ENCODE measurements around the gene PCDHB6.
A peak's percentile ranks its signal among the peaks of the same experiment; 100 is the strongest.
"Not testable (repeated sequence)": the region's sequence is repeated elsewhere in the genome, so short reads cannot be mapped to it uniquely, and the experiment has no call there.

The PCDHB6 gene

DNA sequence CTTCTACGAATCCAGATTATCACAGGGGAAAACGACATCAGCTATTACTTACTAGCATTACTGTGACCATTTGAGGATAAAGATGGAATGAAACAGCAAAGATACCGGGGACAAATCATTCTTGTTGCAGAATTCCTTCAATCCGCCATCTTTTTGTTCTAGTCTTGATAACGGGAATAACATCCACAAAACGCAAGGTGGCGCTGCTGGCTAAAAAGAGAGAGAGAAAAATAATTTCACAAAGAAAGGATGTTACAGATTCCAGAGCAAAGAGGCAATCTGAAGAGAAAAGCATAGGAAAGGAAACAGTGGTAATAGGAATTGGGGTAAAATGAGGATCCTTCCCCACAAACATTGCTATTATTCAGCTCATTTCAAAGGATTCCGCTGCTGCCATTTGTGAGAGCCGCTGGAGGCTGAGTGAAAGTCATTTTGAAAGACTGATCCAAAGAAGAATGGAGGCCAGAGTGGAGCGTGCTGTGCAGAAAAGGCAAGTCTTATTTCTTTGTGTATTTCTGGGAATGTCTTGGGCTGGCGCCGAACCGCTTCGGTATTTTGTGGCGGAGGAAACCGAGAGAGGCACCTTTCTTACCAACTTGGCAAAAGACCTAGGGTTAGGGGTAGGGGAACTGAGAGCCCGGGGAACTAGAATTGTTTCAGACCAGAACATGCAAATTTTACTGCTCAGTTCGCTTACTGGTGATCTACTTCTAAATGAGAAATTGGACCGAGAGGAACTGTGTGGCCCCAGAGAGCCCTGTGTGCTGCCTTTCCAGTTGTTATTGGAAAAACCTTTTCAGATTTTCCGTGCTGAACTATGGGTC lies 22.7 kb downstream of the PCDHB6 start, which contains the start of gene PCDHB7:
PCDHB7 (plus strand) TSS at position 264 of the 824 bp plus-strand sequence; CDS start at position 456, 192 bp downstream.
- H3K9me2 ChIP-seq (replicated peaks; ENCODE audit: insufficient read depth, low read length) = no peaks in the 10 kb centered on the region
- peak within 1 kb of the TSS; percentile 52 for H3K4me3 ChIP-seq (ENCODE audit: low read length)
- H3K4me2 ChIP-seq (ENCODE audit: low read depth, low read length) = peak within 1 kb of the TSS; percentile 56
- no peak within 1 kb of the TSS for H3K27ac ChIP-seq (ENCODE audit: low read length)
- H3K9ac ChIP-seq (ENCODE audit: low read length) = no peak within 1 kb of the TSS
- TF ChIP-seq, protein P1, sequence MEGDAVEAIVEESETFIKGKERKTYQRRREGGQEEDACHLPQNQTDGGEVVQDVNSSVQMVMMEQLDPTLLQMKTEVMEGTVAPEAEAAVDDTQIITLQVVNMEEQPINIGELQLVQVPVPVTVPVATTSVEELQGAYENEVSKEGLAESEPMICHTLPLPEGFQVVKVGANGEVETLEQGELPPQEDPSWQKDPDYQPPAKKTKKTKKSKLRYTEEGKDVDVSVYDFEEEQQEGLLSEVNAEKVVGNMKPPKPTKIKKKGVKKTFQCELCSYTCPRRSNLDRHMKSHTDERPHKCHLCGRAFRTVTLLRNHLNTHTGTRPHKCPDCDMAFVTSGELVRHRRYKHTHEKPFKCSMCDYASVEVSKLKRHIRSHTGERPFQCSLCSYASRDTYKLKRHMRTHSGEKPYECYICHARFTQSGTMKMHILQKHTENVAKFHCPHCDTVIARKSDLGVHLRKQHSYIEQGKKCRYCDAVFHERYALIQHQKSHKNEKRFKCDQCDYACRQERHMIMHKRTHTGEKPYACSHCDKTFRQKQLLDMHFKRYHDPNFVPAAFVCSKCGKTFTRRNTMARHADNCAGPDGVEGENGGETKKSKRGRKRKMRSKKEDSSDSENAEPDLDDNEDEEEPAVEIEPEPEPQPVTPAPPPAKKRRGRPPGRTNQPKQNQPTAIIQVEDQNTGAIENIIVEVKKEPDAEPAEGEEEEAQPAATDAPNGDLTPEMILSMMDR (IDR thresholded peaks at IDR 0.05; ENCODE audit: low read length) = peak; percentile 83
- no peak for TF ChIP-seq EZH2 (optimal IDR thresholded peaks at IDR 0.05; ENCODE audit: low read depth, low read length)
- TF ChIP-seq EZH2phosphoT487 (IDR thresholded peaks at IDR 0.05; ENCODE audit: low read length) = no peak
- peak within 1 kb of the TSS; percentile 67 for H2AFZ ChIP-seq (ENCODE audit: low read length)
- no peaks in the 10 kb centered on the region; the same call in 1 of the 2 replicates for H3K27me3 ChIP-seq (replicated peaks; ENCODE audit: insufficient read depth, low read length)
- H3K79me2 ChIP-seq (ENCODE audit: low read length) = no peaks in the 10 kb centered on the region
- H3F3A ChIP-seq (ENCODE audit: insufficient read depth, low read length) = no peaks in the 10 kb centered on the region
- no peaks in the 10 kb centered on the region for H3K9me3 ChIP-seq (replicated peaks; ENCODE audit: insufficient read depth, low read length)
- H4K20me1 ChIP-seq (ENCODE audit: insufficient read depth, low read length) = no peaks in the 10 kb centered on the region
- peak; percentile 49 for DNase-seq
- no peaks in the 10 kb centered on the region for H3K36me3 ChIP-seq (replicated peaks; ENCODE audit: insufficient read depth, low read length)
- no peaks in the 10 kb centered on the region for H3K4me1 ChIP-seq (ENCODE audit: low read length)

DNA sequence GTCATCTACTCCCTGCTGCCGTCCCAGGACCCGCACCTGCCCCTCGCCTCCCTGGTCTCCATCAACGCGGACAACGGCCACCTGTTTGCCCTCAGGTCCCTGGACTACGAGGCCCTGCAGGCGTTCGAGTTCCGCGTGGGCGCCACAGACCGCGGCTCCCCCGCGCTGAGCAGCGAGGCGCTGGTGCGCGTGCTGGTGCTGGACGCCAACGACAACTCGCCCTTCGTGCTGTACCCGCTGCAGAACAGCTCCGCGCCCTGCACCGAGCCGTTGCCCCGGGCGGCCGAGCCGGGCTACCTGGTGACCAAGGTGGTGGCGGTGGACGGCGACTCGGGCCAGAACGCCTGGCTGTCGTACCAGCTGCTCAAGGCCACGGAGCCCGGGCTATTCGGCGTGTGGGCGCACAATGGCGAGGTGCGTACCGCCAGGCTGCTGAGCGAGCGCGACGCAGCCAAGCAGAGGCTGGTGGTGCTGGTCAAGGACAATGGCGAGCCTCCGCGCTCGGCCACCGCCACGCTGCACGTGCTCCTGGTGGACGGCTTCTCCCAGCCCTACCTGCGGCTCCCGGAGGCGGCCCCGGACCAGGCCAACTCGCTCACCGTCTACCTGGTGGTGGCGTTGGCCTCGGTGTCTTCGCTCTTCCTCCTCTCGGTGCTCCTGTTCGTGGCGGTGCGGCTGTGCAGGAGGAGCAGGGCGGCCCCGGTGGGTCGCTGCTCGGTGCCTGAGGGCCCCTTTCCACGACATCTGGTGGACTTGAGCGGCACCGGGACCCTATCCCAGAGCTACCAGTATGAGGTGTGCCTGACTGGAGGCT lies 24.6 kb downstream of the PCDHB6 start:
- H3K36me3 ChIP-seq (replicated peaks; ENCODE audit: insufficient read depth, low read length); H3K4me3 ChIP-seq (ENCODE audit: low read length); H3K9ac ChIP-seq (ENCODE audit: low read length); H3F3A ChIP-seq (ENCODE audit: insufficient read depth, low read length); H2AFZ ChIP-seq (ENCODE audit: low read length); H3K4me1 ChIP-seq (ENCODE audit: low read length); H3K4me2 ChIP-seq (ENCODE audit: low read depth, low read length); H3K79me2 ChIP-seq (ENCODE audit: low read length); H3K27ac ChIP-seq (ENCODE audit: low read length); H3K9me3 ChIP-seq (replicated peaks; ENCODE audit: insufficient read depth, low read length); DNase-seq; H3K27me3 ChIP-seq (replicated peaks; ENCODE audit: insufficient read depth, low read length); H3K9me2 ChIP-seq (replicated peaks; ENCODE audit: insufficient read depth, low read length); H4K20me1 ChIP-seq (ENCODE audit: insufficient read depth, low read length): not testable (repeated sequence)

DNA sequence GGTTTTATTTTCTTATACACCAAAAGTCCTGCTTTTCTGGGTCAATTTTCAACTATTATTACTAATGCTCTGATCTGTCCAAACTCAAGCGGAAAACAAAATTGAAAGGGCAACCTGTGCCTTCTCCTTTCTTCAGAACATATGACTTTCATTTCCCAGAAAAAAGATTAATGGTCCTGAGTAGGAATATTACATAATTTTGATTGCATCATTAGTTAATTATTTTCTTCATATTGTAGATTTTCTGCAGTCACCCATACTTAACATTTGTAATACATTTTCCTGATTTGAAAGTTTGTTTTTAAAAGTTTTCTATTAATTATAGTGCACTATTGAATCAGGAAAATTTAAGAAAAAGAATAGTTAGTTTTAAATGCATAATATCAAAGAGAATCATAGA lies 26.1 kb downstream of the PCDHB6 start:
- TF ChIP-seq EZH2 (optimal IDR thresholded peaks at IDR 0.05; ENCODE audit: low read depth, low read length) (no peak), EZH2phosphoT487 (IDR thresholded peaks at IDR 0.05; ENCODE audit: low read length) (no peak)
- TF ChIP-seq, protein P1 (IDR thresholded peaks at IDR 0.05; ENCODE audit: low read length) = no peak
- Histone ChIP-seq H3K9me3 (replicated peaks; ENCODE audit: insufficient read depth, low read length) (no peaks in the 10 kb centered on the region), H3K4me1 (ENCODE audit: low read length) (no peaks in the 10 kb centered on the region), H3K9ac (ENCODE audit: low read length) (no peak overlapping the region), H3K27me3 (replicated peaks; ENCODE audit: insufficient read depth, low read length) (no peaks in the 10 kb centered on the region; the same call in 1 of the 2 replicates), H4K20me1 (ENCODE audit: insufficient read depth, low read length) (no peaks in the 10 kb centered on the region), H3K79me2 (ENCODE audit: low read length) (no peaks in the 10 kb centered on the region), H3K27ac (ENCODE audit: low read length) (no peak overlapping the region), H2AFZ (ENCODE audit: low read length) (no peak overlapping the region), H3K36me3 (replicated peaks; ENCODE audit: insufficient read depth, low read length) (no peaks in the 10 kb centered on the region), H3F3A (ENCODE audit: insufficient read depth, low read length) (no peaks in the 10 kb centered on the region), H3K9me2 (replicated peaks; ENCODE audit: insufficient read depth, low read length) (no peaks in the 10 kb centered on the region), H3K4me3 (ENCODE audit: low read length) (no peak overlapping the region), H3K4me2 (ENCODE audit: low read depth, low read length) (no peak overlapping the region)
- DNase-seq = no peak

DNA sequence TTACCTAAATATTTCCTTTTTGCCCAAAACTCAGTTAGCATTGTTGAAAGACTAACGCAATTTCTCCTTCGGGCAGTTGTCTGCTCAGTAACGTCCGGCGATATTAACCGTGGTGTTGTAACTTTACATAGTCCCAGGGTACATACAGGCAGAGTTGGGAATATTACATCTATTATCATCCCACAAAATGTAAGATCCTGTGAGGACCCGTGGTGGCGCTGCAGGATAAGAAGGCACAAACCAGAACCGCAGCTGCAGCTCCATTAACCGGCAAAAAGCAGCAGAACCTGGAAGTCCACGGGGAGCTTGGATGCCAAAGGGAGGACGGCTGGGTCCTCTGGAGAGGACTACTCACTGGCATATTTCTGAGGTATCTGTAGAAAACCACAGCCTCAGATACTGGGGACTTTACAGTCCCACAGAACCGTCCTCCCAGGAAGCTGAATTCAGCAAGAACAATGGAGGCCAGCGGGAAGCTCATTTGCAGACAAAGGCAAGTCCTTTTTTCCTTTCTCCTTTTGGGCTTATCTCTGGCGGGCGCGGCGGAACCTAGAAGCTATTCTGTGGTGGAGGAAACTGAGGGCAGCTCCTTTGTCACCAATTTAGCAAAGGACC lies 27.8 kb downstream of the PCDHB6 start, which contains the start of gene PCDHB8:
PCDHB8 (plus strand) TSS at position 214 of the 615 bp plus-strand sequence; CDS start at position 459, 245 bp downstream.
- not testable (repeated sequence) for H3K9ac ChIP-seq (ENCODE audit: low read length); H3K36me3 ChIP-seq (replicated peaks; ENCODE audit: insufficient read depth, low read length); H3K27ac ChIP-seq (ENCODE audit: low read length); H2AFZ ChIP-seq (ENCODE audit: low read length); H3K4me1 ChIP-seq (ENCODE audit: low read length); H3K27me3 ChIP-seq (replicated peaks; ENCODE audit: insufficient read depth, low read length); H3K9me3 ChIP-seq (replicated peaks; ENCODE audit: insufficient read depth, low read length); DNase-seq; H3K4me3 ChIP-seq (ENCODE audit: low read length); H3K9me2 ChIP-seq (replicated peaks; ENCODE audit: insufficient read depth, low read length); H3F3A ChIP-seq (ENCODE audit: insufficient read depth, low read length); H3K79me2 ChIP-seq (ENCODE audit: low read length); H3K4me2 ChIP-seq (ENCODE audit: low read depth, low read length); H4K20me1 ChIP-seq (ENCODE audit: insufficient read depth, low read length)

DNA sequence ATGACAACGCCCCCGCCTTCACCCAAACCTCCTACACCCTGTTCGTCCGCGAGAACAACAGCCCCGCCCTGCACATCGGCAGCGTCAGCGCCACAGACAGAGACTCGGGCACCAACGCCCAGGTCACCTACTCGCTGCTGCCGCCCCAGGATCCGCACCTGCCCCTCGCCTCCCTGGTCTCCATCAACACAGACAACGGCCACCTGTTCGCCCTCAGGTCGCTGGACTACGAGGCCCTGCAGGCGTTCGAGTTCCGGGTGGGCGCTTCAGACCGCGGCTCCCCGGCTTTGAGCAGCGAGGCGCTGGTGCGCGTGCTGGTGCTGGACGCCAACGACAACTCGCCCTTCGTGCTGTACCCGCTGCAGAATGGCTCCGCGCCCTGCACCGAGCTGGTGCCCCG lies 29.5 kb downstream of the PCDHB6 start:
- not testable (repeated sequence) for H3K79me2 ChIP-seq (ENCODE audit: low read length); H3K27ac ChIP-seq (ENCODE audit: low read length); H3K4me3 ChIP-seq (ENCODE audit: low read length); H4K20me1 ChIP-seq (ENCODE audit: insufficient read depth, low read length); H3K4me2 ChIP-seq (ENCODE audit: low read depth, low read length); H2AFZ ChIP-seq (ENCODE audit: low read length); H3K9me2 ChIP-seq (replicated peaks; ENCODE audit: insufficient read depth, low read length); H3K9me3 ChIP-seq (replicated peaks; ENCODE audit: insufficient read depth, low read length); H3K27me3 ChIP-seq (replicated peaks; ENCODE audit: insufficient read depth, low read length); H3K36me3 ChIP-seq (replicated peaks; ENCODE audit: insufficient read depth, low read length); H3F3A ChIP-seq (ENCODE audit: insufficient read depth, low read length); DNase-seq; H3K9ac ChIP-seq (ENCODE audit: low read length); H3K4me1 ChIP-seq (ENCODE audit: low read length)

All from MM.1S (cell line).